BJ (cell line): ENCODE data around the gene TRAPPC12. TPM values are rescaled to one million over a fixed set of nuclear protein-coding genes. Genes with fewer than 3 reads are reported as not detected.

Source experiments
- CTCF ChIA-PET: fragments of 350-600 bp; formaldehyde crosslinking; extraction: SDS; loops from one replicate; lab custom pipeline; 2021; ENCODE audit warnings: antibody characterized with exemption, inconsistent platforms; lab: Yijun Ruan, JAX
- POLR2A ChIA-PET: fragments of 300-600 bp; sonication (Branson Sonifier 250); formaldehyde crosslinking; extraction: SDS; loops from one replicate; lab custom pipeline; 2021; ENCODE audit warnings: antibody characterized with exemption; lab: Charles Lee
- DNase-seq: peaks from one replicate; pipeline ENCODE4 v3.0.0-alpha.2; 2011; ENCODE audit warnings: low read depth
- H3K27me3 ChIP-seq: 2 replicates; pipeline ENCODE4 v1.6.0; 2011; ENCODE audit warnings: low read length; ENCODE audit not compliant: control insufficient read depth, insufficient read depth
- H3K36me3 ChIP-seq: 2 replicates; pipeline ENCODE4 v1.5.1; 2011; ENCODE audit warnings: low read length; ENCODE audit not compliant: control insufficient read depth, insufficient read depth
- H3K4me3 ChIP-seq: 2 replicates; pipeline ENCODE4 v1.5.1; 2011; ENCODE audit warnings: low read depth, mild to moderate bottlenecking, control low read depth, low read length
- CTCF ChIP-seq: IDR thresholded peaks from 2 replicates; pipeline ENCODE4 v1.5.1; 2011; ENCODE audit warnings: low read depth, mild to moderate bottlenecking, control low read depth, inconsistent platforms, low read length, moderate library complexity; ENCODE audit not compliant: insufficient read depth
- polyA plus RNA-seq: library from polyadenylated mRNA; depleted of rRNA; stranded (reverse); fragments of >200 nt; gene quantifications from 2 replicates; pipeline ENCODE4 v1.2.3, GENCODE V29; 2011

Gene TRAPPC12
- polyA plus RNA-seq, 1 experiment, result 57.8 TPM

GRCh38 chr2:3519255-3520205 is 140.0 kb downstream of the TRAPPC12 start, which contains the start of gene ADI1:
TSS of gene ADI1 (minus strand) at chr2:3519531. CDS start at chr2:3519487, 44 bp downstream.
- H3K27me3 ChIP-seq, result no peaks in the 10 kb centered on the region
- POLR2A ChIA-PET, result no interaction called here
- peak within 1 kb of the TSS; percentile 75 for H3K4me3 ChIP-seq
- CTCF ChIA-PET, result interaction anchor here (1.0 kb wide), 1 partner anchor 135 kb away, joined by 3 read pairs; no protein-coding TSS in a partner anchor
- no peak for DNase-seq
- no peaks in the 10 kb centered on the region for H3K36me3 ChIP-seq
- no peak for TF ChIP-seq CTCF

- Histone ChIP-seq H3K36me3 (no peaks in the 10 kb centered on the region), H3K27me3 (no peaks in the 10 kb centered on the region), H3K4me3 (no peak overlapping the region)
- CTCF ChIA-PET, result no interaction called here
- POLR2A ChIA-PET, result no interaction called here
- no peak for DNase-seq
- TF ChIP-seq CTCF, result no peak
Observed at GRCh38 chr2:3520591-3520990, 141.1 kb downstream of the TRAPPC12 start.

- no peak overlapping the region for H3K4me3 ChIP-seq
- H3K27me3 ChIP-seq, result no peaks in the 10 kb centered on the region
- CTCF ChIA-PET, result interaction anchor here (2.6 kb wide), 1 partner anchor 13 kb away, joined by 8 read pairs; no protein-coding TSS in a partner anchor
- no peaks in the 10 kb centered on the region for H3K36me3 ChIP-seq
- POLR2A ChIA-PET, result no interaction called here
- DNase-seq, result no peak
- TF ChIP-seq CTCF, result no peak
Observed at GRCh38 chr2:3522961-3523421, 143.5 kb downstream of the TRAPPC12 start.

- DNase-seq, result peak; percentile 11
- POLR2A ChIA-PET, result no interaction called here
- TF ChIP-seq CTCF, result no peak
- no peaks in the 10 kb centered on the region for H3K36me3 ChIP-seq
- no peaks in the 10 kb centered on the region for H3K27me3 ChIP-seq
- CTCF ChIA-PET, result interaction anchor here (0.6 to 2.6 kb wide), 2 partner anchors 12 to 84 kb away, joined by 3 to 8 read pairs; no protein-coding TSS in a partner anchor
- no peak overlapping the region for H3K4me3 ChIP-seq
Observed at GRCh38 chr2:3523551-3524041, 144.1 kb downstream of the TRAPPC12 start.

- Histone ChIP-seq H3K27me3 (no peaks in the 10 kb centered on the region), H3K4me3 (no peak overlapping the region), H3K36me3 (no peaks in the 10 kb centered on the region)
- POLR2A ChIA-PET, result no interaction called here
- CTCF ChIA-PET, result no interaction called here
- DNase-seq, result no peak
- TF ChIP-seq CTCF, result no peak
Observed at GRCh38 chr2:3526871-3527270, 147.4 kb downstream of the TRAPPC12 start.
